Measurements from ENCODE around the gene TEC.
"Not testable (repeated sequence)": the region's sequence is repeated elsewhere in the genome, so short reads cannot be mapped to it uniquely, and the experiment has no call there.

The TEC gene

GRCh38 chr4:48203819-48204218, 65.8 kb downstream of the TEC start:
- in situ Hi-C loops (cut with MboI; ENCODE audit: low sequenced_read_pairs), result no loop called here

GRCh38 chr4:48197643-48198237, 71.9 kb downstream of the TEC start:
- in situ Hi-C loops (cut with MboI; ENCODE audit: low sequenced_read_pairs), result no loop called here

DNA sequence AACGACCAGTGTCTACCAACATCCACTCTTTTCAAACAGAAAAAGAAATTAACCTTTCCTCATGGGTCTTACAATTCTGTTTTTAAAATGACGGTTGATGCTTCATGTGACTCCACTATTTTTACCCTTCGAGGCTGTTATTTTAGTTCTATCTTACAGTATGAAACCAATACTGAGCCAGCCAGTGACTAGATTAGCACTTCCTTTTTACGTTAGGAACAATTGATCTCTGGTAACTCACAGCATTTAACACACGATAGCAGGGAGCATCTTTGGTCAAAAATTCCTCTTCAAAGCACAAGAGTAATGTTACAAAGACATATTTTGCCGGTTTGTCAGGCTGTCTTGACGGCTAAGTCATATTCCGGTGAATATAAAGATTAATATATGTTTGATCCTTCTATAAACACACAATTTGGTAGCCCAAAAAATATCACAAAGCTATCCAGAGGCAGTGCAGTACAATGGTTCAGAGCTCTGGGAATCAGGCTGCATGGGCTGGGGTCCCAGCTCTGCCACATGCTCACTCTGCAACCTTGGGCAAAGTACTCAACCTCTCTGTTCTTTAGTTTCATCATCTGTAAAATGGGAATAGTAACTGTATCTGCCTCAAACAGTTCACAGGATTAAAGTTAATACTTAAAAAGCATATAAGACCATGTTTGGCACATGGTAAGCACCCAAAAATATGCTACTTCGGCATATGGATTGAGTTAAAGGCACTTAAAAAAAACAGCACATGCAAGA, 72.7 kb downstream of the TEC start:
- in situ Hi-C loops (cut with MboI; ENCODE audit: low sequenced_read_pairs), result no loop called here

- in situ Hi-C loops (cut with MboI; ENCODE audit: low sequenced_read_pairs), result no loop called here
Measured at GRCh38 chr4:48195853-48196252, 73.8 kb downstream of the TEC start.

DNA sequence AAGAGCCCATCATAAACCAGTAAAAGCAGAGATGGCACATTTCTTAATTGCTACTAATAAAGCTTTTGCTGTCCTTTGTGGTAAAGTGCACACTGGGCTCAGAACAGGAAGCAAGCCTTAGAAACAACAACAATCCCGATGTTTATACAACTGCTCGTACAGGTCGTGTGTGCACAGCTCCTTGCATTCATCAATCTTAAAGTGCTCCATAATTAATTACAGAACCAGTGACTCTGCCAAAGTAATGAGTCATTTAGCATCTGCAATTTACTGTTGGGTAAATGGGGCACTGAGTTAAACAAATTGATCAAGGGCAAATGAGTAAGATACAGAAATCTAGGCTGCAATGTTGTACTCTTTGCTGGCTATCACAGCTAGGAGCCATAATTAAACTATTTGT, 74.3 kb downstream of the TEC start:
- in situ Hi-C loops (cut with MboI; ENCODE audit: low sequenced_read_pairs), result no loop called here

DNA sequence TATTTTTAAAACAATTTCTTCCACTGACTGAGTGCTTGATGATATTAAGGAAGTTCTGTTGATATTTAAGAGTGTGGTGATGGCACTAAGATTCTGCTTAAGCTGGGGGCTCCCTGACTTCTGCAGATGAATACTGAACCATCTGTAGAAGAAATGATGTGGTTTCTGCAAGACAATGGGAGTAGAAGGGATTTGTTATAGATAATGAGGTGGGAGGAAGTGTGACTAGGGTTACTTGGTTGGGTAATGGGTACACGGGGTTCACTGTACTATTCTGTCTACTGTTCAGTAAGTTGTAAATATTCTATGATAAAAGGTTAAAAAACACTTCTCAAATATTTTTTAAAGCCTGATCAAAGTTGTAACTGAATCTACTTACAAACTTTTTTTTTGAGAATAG, 74.7 kb downstream of the TEC start:
- in situ Hi-C loops (cut with MboI; ENCODE audit: low sequenced_read_pairs), result no loop called here

DNA sequence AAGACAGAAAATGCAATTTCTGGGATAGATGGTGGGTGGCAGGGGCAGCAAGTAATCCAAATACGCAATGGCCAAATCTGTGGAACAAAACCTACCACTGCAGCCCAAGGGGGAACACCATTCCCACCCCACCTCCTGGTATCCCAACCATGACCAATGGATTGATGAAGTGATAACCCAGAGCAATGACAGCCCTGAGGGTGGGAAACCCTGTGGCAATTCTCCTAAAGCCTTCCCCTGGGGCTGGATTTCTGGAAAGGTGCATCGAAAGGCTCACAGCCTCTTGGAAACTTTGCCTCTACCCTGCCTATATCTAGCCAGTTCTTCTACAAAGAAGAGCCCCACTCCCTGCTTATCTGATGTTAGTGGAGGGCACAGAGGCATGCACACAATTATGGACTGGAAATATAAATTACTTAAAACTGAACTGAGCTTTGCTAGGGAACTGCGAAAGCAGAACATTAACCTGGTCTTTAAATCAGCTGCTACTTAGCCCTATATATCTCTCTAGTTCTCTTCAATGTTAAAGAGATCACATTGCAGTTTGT, 75.6 kb downstream of the TEC start:
- in situ Hi-C loops (cut with MboI; ENCODE audit: low sequenced_read_pairs), result no loop called here

DNA sequence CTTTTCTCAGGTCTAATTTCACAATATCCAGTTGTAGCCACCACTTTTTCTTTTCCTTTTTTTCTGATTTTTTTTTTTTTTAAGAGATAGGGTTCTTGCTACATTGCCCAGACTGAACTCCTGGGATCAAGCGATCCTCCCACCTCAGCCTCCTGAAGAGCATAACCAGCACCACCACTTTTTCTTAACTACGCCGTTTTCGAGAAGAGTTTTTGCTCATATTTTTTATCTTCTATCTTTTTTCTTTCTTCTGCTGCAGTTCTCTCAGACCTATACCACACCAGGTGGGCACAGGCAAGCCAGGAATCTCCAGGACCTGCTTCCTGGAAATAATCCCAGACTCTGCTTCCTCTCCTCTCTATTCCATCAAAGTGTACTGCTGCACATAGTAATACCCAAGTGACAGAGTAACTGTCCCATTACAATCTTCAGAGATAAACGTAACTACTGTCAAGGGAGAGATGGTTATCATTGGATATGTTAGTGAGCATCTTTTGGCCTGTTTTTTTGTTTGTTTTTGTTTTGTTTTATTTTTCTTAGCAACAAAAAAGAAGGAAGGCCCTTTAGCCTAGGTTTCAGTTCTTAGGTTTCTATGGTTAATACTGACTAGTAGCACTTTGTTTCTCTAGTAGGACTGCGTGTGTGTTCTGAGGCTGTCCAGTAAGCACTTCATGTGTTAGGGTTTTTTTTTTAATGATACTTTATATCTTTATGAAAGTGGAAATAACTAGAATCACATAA, 76.4 kb downstream of the TEC start:
- in situ Hi-C loops (cut with MboI; ENCODE audit: low sequenced_read_pairs), result no loop called here

DNA sequence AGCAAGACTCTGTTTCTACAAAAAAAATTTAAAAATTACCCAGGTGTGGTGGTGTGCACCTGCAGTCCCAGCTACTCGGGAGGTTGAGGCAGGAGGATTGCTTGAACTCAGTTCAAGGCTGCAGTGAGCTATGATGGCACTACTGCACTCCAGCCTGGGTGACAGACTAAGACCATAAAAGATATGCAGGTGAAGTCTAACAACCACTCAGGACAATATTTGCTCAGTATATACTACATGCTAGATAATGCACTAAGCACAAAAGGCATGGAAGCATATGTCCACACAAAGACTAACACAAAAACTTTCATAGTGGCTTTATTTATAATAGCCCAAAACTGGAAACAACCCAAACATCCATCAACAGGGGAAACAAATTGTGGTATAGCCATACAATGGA, 77.9 kb downstream of the TEC start:
- in situ Hi-C loops (cut with MboI; ENCODE audit: low sequenced_read_pairs), result no loop called here

DNA sequence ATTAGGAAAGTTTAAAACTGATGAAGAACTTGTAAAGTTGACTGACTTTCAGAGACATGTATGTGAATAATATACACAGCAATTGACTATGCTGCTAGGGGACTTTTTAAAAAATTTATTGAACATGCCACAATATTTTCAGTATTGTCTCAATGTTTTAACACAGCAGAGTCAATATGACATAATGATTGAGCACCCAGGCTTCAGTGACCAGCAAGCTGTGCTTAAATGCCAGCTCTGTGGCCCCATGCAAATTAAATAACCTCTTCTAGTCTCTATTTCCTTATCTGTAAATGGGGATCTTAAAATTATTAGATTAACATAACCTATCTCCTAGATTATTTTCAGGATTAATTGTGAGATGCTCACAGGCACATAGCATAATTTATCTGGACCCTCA, 78.8 kb downstream of the TEC start:
- in situ Hi-C loops (cut with MboI; ENCODE audit: low sequenced_read_pairs), result no loop called here

- in situ Hi-C loops (cut with MboI; ENCODE audit: low sequenced_read_pairs), result no loop called here
Measured at GRCh38 chr4:48189731-48190130, 79.9 kb downstream of the TEC start.

DNA sequence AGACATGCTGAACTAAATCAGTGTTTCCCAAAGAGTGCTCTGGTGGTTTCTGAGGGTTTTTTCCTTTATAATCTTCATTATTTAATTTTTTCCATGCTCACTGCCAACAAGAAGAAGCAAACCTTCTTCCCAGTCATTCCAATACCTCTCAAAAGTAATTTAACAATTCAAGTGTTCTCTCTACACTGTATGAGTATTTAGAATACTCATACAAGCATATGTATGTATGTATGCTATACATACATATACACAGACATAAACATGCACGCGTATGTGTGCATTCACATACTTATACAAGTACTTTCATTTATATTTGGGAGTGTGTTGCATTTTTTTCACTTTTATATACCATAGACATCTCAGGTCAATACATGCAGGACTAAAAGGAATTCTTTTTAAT, 81.2 kb downstream of the TEC start:
- in situ Hi-C loops (cut with MboI; ENCODE audit: low sequenced_read_pairs), result no loop called here

- in situ Hi-C loops (cut with MboI; ENCODE audit: low sequenced_read_pairs), result no loop called here
Measured at GRCh38 chr4:48187813-48188212, 81.8 kb downstream of the TEC start.

DNA sequence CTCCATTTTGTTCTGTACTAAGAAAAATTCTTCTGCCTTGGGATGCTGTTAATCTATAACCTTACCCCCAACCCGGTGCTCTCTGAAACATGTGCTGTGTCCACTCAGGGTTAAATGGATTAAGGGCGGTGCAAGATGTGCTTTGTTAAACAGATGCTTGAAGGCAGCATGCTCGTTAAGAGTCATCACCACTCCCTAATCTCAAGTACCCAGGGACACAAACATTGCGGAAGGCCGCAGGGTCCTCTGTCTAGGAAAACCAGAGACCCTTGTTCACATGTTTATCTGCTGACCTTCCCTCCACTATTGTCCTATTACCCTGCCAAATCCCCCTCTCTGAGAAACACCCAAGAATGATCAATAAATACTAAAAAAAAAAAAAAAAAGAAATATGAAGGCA, 82.6 kb downstream of the TEC start:
- in situ Hi-C loops (cut with MboI; ENCODE audit: low sequenced_read_pairs), result not testable (repeated sequence)

GRCh38 chr4:48186394-48186793, 83.2 kb downstream of the TEC start:
- in situ Hi-C loops (cut with MboI; ENCODE audit: low sequenced_read_pairs), result not testable (repeated sequence)

- in situ Hi-C loops (cut with MboI; ENCODE audit: low sequenced_read_pairs), result no loop called here
Measured at GRCh38 chr4:48184882-48185281, 84.8 kb downstream of the TEC start.

DNA sequence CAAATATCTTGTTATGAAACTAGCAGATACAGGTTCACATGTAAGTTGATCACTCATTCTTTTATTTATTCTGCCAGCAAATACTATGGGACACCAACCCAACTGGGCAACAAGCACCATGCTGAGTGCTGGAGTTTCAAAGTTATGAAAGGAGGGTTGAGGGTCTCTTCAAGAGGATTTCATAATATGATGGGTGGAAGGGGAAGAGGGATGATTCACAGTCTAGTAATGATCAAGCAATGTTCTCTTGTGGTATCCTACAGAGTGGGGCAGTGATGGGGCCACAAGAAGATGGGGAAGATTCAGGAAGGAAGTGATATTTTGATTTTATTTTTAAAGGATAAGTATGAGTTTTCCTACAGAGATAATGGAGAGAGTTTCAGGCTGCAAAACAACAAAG, 89.4 kb downstream of the TEC start:
- in situ Hi-C loops (cut with MboI; ENCODE audit: low sequenced_read_pairs), result no loop called here

DNA sequence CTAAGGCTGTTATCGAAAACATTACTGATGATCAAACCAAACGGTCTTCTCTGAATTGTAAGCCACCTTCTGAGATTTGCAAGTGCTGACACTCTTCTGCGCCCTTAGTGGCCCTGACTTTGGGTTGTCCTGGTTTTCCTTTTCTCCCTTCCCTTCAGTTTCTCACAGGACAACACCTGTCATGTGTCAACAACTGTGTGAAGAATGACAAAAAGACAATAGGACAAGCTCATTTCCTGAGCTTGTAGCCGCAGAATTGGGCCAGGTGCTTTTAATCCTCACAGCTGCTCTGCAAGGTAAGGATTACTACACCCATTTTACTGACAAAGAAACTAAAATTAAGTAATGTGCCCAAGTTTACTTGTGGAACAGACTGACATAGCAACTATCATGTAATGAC, 90.7 kb downstream of the TEC start:
- in situ Hi-C loops (cut with MboI; ENCODE audit: low sequenced_read_pairs), result no loop called here

GRCh38 chr4:48175806-48176205, 93.8 kb downstream of the TEC start:
- in situ Hi-C loops (cut with MboI; ENCODE audit: low sequenced_read_pairs), result no loop called here

DNA sequence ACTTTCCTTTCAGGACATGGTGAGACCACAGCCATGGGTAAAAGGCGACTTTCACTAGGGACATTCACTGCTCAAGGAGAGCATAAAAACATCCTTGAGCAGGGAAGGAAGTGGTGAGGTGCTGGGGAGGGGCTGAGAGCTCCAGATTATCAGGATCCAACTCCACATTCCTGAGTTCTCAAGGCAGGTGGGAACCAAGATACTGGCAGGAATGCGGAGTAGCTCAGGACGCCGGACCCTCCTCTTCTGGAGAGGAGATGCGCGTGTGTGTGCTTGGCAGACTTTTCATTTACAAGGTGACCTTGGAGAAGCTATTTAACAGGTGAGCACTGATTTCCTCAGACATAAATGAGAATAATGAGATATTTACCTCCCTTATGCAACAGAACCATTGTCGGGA, 94.3 kb downstream of the TEC start:
- in situ Hi-C loops (cut with MboI; ENCODE audit: low sequenced_read_pairs), result no loop called here

- in situ Hi-C loops (cut with MboI; ENCODE audit: low sequenced_read_pairs), result no loop called here
Measured at GRCh38 chr4:48173056-48173991, 96.3 kb downstream of the TEC start.

All from HL-60/S4 (cell line).